PFSK-1 (cell line): ENCODE data around the gene SYMPK.

ENCODE experiments used
- FOXP2 ChIP-seq: optimal IDR thresholded peaks from 2 replicates; pipeline ENCODE3; 2011; ENCODE audit warnings: borderline replicate concordance, control low read depth, inconsistent platforms; ENCODE audit not compliant: insufficient read depth; ENCODE audit errors: extremely low read length, extremely low read depth
- POLR2AphosphoS5 ChIP-seq: IDR thresholded peaks from 2 replicates; pipeline ENCODE4 v1.6.1; 2012; ENCODE audit warnings: low read depth, mild to moderate bottlenecking, control low read depth, low read length, moderate library complexity
- SIN3A ChIP-seq: IDR thresholded peaks from 2 replicates; pipeline ENCODE4 v1.6.1; 2012; ENCODE audit warnings: mild to moderate bottlenecking, low read length, moderate library complexity, borderline replicate concordance; ENCODE audit not compliant: insufficient read depth
- TAF1 ChIP-seq: IDR thresholded peaks from 2 replicates; pipeline ENCODE4 v1.6.1; 2012; ENCODE audit warnings: low read length, control low read depth, borderline replicate concordance; ENCODE audit not compliant: insufficient read depth
- TF ChIP-seq, protein P1 (sequence below), 2 experiments: IDR thresholded peaks; 2 replicates each; pipeline versions ENCODE4 v1.6.1 to v1.8.0; 2011 to 2012; ENCODE audit warnings: low read depth in 2 of 2, low read length in 2 of 2, control low read depth in 1 of 2, inconsistent platforms in 1 of 2, mild to moderate bottlenecking in 1 of 2, moderate library complexity in 1 of 2; ENCODE audit not compliant: insufficient read depth in 1 of 2

Gene SYMPK

DNA sequence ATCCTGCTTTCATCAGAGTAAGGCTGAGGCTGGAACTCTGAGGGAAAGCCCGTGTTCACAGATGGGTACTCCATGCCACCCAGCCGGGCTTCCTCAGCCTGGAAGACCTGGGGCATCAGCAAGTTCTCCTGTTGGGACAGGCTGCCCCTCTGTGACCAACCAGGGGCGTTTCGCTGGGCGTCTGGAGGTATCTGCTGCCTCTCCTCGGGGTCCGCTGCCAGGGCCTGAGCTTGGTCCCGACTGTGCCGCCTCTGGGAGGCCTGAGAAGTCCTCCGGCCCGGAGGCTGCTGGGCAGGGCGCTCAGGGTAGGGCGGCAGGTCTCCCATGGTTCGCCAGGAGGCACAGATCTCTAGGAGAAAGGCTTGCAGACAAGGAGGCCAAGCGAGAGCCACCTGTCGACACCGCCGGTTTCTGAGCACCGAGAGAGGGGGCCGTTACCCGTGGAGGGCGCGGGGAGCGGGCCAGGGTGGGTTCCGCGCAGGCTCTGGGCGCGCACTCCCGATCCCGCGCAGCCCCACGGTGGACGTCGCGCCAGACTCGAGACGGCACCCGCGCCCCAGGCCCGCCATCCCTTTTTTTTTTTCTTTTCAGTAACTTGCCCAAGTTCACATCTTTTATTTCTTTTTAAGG is 48.0 kb downstream of the SYMPK start, which contains the start of gene RSPH6A:
Gene RSPH6A, minus strand, starts transcription at position 458 of the 630 bp plus-strand sequence. Its CDS starts 132 bp downstream, at position 326.
- TF ChIP-seq POLR2AphosphoS5 (0 out of 2 replicates have a peak, but pooled peaks have one; percentile 12), TAF1 (no peak), FOXP2 (no peak), SIN3A (no peak)
- TF ChIP-seq, protein P1, sequence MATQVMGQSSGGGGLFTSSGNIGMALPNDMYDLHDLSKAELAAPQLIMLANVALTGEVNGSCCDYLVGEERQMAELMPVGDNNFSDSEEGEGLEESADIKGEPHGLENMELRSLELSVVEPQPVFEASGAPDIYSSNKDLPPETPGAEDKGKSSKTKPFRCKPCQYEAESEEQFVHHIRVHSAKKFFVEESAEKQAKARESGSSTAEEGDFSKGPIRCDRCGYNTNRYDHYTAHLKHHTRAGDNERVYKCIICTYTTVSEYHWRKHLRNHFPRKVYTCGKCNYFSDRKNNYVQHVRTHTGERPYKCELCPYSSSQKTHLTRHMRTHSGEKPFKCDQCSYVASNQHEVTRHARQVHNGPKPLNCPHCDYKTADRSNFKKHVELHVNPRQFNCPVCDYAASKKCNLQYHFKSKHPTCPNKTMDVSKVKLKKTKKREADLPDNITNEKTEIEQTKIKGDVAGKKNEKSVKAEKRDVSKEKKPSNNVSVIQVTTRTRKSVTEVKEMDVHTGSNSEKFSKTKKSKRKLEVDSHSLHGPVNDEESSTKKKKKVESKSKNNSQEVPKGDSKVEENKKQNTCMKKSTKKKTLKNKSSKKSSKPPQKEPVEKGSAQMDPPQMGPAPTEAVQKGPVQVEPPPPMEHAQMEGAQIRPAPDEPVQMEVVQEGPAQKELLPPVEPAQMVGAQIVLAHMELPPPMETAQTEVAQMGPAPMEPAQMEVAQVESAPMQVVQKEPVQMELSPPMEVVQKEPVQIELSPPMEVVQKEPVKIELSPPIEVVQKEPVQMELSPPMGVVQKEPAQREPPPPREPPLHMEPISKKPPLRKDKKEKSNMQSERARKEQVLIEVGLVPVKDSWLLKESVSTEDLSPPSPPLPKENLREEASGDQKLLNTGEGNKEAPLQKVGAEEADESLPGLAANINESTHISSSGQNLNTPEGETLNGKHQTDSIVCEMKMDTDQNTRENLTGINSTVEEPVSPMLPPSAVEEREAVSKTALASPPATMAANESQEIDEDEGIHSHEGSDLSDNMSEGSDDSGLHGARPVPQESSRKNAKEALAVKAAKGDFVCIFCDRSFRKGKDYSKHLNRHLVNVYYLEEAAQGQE (IDR thresholded peaks at IDR 0.05; ENCODE audit: insufficient read depth in 1 of 2, low read depth in 2 of 2, low read length in 2 of 2): no peak

DNA sequence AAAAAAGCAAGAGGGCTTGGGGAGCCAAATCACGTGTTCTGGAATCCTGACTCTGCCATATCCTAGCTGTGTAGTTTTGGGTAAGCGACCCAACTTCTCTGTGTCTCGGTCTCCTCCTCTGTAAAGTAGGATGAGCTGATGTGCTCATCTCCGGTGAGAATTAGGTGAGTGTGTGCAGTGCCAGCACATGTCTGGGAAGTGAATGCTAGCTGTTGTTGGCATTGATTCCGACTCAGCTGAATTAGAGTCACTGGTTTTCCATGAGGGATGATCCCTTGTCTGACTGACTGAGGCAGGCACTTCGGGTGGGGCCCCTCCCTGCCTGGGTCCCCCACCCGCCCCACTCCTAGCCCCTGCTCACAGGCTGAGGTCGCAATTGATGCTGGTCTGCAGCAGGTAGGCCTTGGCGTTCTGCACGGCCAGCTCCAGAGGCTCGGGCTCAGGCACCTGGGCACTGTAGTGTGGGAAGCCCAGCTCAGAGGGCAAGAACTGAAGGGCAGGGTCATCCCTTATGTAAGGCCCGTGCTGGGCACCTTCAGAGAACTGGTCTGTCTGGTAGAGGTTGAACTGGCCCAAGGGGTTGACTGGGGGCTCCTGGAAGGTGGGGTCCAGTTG is 48.7 kb downstream of the SYMPK start:
- TF ChIP-seq, protein P1 (IDR thresholded peaks at IDR 0.05; ENCODE audit: insufficient read depth in 1 of 2, low read depth in 2 of 2, low read length in 2 of 2): no peak
- TF ChIP-seq TAF1: no peak
- no peak for TF ChIP-seq SIN3A
- TF ChIP-seq FOXP2: no peak
- TF ChIP-seq POLR2AphosphoS5: no peak

DNA sequence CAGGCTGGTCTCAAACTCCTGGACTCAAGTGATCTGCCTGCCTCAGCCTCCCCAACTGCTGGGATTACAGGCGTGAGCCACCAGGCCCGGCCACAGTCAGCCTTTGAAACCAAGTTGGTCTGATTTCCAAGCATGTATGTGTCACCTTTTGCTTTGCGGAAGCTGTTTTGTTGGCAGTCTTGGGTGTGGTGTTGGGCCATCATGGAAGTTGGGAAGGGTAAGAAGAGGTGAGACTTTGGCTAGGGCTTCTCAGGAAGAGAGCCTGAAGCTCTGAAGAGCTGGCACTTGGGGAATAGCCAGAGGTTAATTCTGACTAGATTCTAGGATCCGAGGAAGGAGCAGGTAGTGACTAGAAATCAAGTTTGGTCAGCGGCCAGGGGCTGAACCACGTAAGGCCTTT is 50.6 kb downstream of the SYMPK start:
- TF ChIP-seq SIN3A: no peak
- TF ChIP-seq TAF1: no peak
- TF ChIP-seq FOXP2: no peak
- TF ChIP-seq POLR2AphosphoS5: no peak
- TF ChIP-seq, protein P1 (IDR thresholded peaks at IDR 0.05; ENCODE audit: insufficient read depth in 1 of 2, low read depth in 2 of 2, low read length in 2 of 2): no peak

DNA sequence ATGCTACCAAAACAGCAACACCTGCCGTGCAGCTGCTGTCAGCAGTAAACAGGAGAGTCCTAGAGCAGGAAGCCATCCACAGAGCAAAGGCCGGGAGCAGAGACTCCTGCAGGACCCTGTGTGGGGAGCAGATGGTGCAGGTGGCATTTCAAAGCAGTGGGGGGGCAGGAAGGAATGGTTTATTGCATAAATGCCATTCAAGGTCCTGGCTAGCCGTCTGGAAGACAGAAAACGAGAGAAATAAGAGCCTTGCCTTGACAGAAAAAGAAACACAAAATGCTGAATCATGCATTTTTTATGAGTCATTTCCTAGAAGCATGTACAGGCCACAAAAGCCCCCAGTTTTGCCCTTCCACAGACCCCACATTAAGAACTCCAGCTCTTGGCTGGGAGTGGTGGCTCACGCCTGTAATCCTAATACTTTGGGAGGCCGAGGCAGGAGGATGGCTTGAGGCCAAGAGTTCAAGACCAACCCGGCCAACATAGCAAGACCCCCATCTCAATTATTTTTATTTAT is 53.2 kb downstream of the SYMPK start:
- no peak for TF ChIP-seq POLR2AphosphoS5
- no peak for TF ChIP-seq SIN3A
- no peak for TF ChIP-seq FOXP2
- TF ChIP-seq, protein P1 (IDR thresholded peaks at IDR 0.05; ENCODE audit: insufficient read depth in 1 of 2, low read depth in 2 of 2, low read length in 2 of 2): no peak
- no peak for TF ChIP-seq TAF1
